Ectodermal cell (in vitro differentiated cells): ENCODE data around the gene ADAMTS3.
A peak's percentile ranks its signal among the peaks of the same experiment; 100 is the strongest.

ENCODE experiments used
- H3K27ac ChIP-seq: 2 replicates; pipeline ENCODE4 v1.7.0; 2013; ENCODE audit warnings: mild to moderate bottlenecking, low read depth, low read length; ENCODE audit not compliant: insufficient read depth, poor library complexity, severe bottlenecking
- H3K27me3 ChIP-seq: 2 replicates; pipeline ENCODE4 v1.7.0; 2013; ENCODE audit warnings: mild to moderate bottlenecking, low read length; ENCODE audit not compliant: insufficient read depth, control insufficient read depth, poor library complexity, severe bottlenecking
- H3K36me3 ChIP-seq: one replicate; pipeline ENCODE4 v1.7.0; 2013; ENCODE audit warnings: low read length; ENCODE audit not compliant: control insufficient read depth, insufficient read depth
- H3K4me1 ChIP-seq: one replicate; pipeline ENCODE4 v1.7.0; 2013; ENCODE audit warnings: low read length; ENCODE audit not compliant: control insufficient read depth, insufficient read depth
- H3K4me3 ChIP-seq: 2 replicates; pipeline ENCODE4 v1.7.0; 2013; ENCODE audit warnings: low read depth, low read length, control low read depth; ENCODE audit not compliant: insufficient read depth
- H3K9me3 ChIP-seq: 2 replicates; pipeline ENCODE4 v1.7.0; 2013; ENCODE audit warnings: mild to moderate bottlenecking, low read length, moderate library complexity; ENCODE audit not compliant: control insufficient read depth
- WGBS, 2 experiments: methylation state at CpG; one replicate each; pipeline ENCODE4 v1.1.7; 2013; ENCODE audit warnings: missing lambda C conversion rate in 2 of 2; 5-methylcytosine and 5-hydroxymethylcytosine counted together

ADAMTS3 gene

DNA sequence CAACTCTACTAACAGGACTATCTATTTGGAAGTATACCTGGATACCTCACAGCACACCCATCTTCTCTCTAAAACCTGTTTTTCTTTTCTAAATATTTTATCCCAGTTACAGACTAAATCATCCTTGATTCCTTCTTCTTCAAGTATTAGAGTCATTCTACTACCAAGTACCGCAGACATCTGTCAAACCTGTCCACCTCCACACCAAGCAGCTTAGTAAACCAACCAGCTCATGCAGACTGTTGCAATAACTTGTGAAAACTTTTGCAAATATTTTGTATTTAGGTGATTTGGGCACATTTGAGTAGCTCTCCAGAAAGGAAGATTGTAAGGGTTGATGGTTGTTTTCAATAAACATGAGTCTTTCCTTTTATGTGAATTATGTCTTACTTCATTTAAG lies 238.6 kb downstream of the ADAMTS3 start:
- Histone ChIP-seq H3K4me1 (no peaks in the 10 kb centered on the region), H3K27ac (no peak overlapping the region), H3K4me3 (no peak overlapping the region), H3K9me3 (no peaks in the 10 kb centered on the region), H3K27me3 (no peaks in the 10 kb centered on the region), H3K36me3 (no peaks in the 10 kb centered on the region)
- 91 to 100% methylated on average over 1 of the region's 1 CpG for WGBS, 2 experiments

DNA sequence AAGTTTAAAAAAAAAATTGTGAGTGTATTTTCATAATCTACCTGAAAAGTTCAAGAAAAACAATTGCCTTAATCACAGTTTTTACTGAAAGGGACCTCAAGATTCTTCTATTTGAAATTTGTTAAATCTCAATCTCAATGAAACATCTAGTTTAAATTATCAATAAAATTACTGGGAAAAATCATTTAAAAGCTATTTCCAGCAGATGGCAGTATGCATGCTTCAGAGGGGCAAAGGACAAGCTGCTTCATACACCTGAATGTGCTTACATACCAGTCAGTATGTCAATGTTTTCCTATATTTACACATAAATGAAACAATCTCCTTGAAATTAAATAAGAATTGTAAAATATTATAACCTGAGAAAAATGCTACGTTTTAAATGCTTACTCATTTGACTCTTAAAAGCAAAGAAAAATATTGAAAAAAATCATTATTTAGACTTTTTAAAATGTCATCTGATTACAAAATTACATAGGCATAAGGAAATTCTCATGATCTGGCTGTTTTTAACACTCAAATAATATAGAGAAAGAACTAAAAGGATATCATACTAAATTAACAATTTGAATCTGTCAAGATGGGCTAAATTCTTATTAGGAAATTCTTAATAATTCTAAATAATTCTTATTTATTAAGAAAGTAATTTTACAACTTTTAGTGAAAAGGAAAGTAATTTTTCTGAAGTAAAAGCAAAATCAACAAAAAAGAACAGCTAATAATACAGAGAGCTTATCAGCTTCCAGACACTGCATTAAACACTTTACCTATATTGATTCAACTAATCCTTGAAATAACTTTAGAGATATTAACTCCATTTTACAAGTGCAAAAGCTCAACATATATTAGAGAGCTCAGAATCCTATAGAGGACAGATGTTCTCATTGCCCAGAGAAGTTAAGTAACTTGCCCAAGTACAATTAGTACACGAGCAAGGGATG lies 242.1 kb downstream of the ADAMTS3 start:
- Histone ChIP-seq H3K27me3 (no peaks in the 10 kb centered on the region), H3K9me3 (no peaks in the 10 kb centered on the region), H3K4me3 (no peak overlapping the region), H3K36me3 (no peaks in the 10 kb centered on the region), H3K4me1 (no peaks in the 10 kb centered on the region), H3K27ac (no peak overlapping the region)
- WGBS, 2 experiments: 88 to 96% methylated on average over 1 of the region's 2 CpGs

DNA sequence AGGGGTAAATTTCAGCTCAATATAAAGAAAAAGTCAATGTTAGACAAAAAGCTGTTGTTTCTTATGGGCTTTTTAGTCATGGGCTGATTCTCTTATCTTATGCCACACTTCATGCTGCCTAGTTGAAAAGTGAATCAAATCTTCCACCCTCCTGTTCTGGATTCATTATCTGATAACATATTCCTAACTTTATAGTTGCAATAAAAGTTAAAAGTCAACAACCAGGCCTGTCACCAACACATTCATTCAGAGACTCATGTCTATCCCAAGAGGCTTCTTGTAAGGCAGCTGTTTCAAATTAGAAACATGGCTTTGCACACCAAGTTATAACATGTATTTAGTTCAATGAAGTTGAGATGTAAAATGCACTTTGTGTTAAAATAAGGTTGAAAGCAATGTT lies 243.8 kb downstream of the ADAMTS3 start:
- Histone ChIP-seq H3K4me3 (no peak overlapping the region), H3K36me3 (no peaks in the 10 kb centered on the region), H3K27me3 (no peaks in the 10 kb centered on the region), H3K9me3 (no peaks in the 10 kb centered on the region), H3K27ac (no peak overlapping the region), H3K4me1 (no peaks in the 10 kb centered on the region)

DNA sequence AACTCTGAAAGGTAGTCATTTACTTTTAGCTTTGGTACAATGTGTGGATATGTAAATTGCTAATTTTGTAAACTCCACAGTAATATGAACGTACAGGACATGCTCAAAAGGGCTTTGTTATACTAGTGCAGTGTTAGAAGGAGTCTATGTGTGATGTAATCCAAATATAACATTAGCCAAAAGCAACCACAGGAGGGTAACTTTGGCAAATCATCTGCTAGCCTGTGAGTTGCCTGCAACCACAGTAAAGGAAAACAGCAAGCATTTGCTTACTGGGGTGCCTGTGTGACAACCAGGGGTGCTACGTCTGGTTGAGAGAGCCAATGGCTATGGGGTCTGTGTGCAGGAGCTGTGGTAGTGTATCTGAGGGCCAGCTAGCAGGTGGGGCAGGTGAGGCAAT lies 245.8 kb downstream of the ADAMTS3 start:
- WGBS, 2 experiments: 93 to 94% methylated on average over 2 of the region's 2 CpGs
- no peaks in the 10 kb centered on the region for H3K27me3 ChIP-seq

DNA sequence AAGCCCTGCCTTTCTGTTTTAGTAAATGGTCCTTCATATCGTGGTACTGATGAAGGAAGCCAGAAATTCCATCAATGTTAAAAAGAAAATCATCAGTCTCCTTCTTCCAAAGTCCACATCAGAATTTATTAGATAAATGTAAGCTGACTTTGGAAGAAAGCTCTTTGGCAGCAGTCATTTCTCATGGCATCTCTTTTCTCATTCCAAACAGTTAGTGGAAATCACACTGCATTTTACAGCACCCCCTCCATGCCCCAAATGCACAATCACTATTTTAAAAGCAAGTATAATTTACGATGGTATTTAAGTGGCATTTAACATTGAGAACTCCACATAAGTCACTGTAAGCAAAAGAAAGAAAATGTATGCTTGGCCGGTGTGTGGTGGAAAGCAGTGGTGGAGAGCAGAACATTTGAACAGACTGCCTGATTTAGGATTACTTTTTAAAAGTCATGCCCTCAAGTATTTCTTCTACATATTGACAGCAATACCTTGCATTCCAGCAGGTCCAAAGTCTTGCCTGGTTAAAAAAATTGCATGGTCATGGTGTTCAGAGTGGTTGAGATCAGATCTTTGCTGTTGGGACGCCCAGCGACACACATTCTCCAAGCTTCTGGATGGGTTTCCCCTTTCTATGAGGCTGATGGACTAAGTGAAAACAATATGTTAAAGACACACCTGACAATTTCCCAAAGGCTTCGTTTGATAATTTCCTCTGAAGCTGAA lies 248.6 kb downstream of the ADAMTS3 start:
- no peaks in the 10 kb centered on the region for H3K36me3 ChIP-seq
- no peak overlapping the region for H3K27ac ChIP-seq
- no peaks in the 10 kb centered on the region for H3K27me3 ChIP-seq
- no peaks in the 10 kb centered on the region for H3K4me1 ChIP-seq
- H3K9me3 ChIP-seq: no peaks in the 10 kb centered on the region
- 89 to 93% methylated on average over 2 to 6 of the region's 6 CpGs for WGBS, 2 experiments
- no peak overlapping the region for H3K4me3 ChIP-seq

More for the DNA sequence above, 245.8 kb downstream of the ADAMTS3 start:
- Histone ChIP-seq H3K4me1 (no peaks in the 10 kb centered on the region), H3K36me3 (no peaks in the 10 kb centered on the region), H3K27ac (no peak overlapping the region), H3K9me3 (no peaks in the 10 kb centered on the region), H3K4me3 (no peak overlapping the region)

DNA sequence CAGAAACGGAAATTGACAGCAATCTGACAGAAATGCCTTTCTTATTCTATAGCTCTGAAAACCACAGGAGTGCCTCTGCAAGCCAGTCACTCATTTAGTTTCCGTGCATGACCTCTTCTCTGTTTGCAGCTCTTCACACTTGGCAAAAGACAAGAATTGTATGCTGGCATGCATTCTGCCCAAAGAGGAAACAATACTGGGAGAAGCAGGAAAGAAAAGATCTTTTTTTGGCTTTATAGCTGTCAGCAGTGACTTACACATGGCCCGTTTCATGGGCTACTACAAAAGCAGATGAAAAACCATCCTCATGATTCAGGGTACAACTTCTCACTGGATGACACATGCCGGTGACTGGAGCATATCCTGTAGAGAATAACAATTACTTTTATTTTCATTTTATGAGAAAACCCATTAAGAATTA lies 249.4 kb downstream of the ADAMTS3 start:
- H3K27ac ChIP-seq: peak overlapping the region; percentile 5
- H3K4me3 ChIP-seq: no peak overlapping the region
- no peaks in the 10 kb centered on the region for H3K36me3 ChIP-seq
- no peaks in the 10 kb centered on the region for H3K9me3 ChIP-seq
- 73 to 81% methylated on average over 4 of the region's 4 CpGs for WGBS, 2 experiments
- no peaks in the 10 kb centered on the region for H3K27me3 ChIP-seq
- H3K4me1 ChIP-seq: no peaks in the 10 kb centered on the region

DNA sequence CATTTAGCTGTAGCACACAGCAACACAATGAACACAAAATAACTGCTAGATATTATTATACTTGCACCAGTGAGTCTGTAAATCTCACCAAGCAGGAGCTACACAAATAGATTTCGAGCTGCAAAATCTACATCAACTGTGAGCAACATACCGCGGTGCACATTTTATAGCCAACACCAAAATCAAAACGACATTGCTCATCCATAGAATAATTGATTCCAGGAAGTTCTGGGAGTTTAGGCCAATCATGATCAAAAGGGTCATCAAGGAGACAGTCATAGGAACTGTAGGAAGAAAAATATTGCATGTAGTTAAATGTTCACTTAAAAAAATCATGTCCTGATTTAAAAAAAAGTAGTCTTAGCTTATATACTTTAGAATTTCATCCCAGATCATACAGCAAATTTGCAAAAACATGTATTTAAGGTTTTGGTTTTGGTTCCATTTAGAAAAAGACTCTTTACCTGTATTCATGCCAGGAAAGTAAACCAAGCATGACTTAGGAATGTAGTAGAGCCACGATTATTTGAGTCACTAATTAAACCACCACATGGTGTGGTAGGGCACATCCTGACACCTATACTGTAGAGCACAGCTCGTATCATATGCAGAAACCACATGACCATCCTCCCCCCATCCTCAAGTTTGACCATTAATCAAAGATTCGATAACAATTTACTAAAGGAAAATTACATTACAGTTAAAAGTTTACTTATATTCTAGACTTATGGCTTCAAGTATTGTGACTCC lies 250.4 kb downstream of the ADAMTS3 start:
- WGBS, 2 experiments: 92 to 96% methylated on average over 6 to 7 of the region's 7 CpGs

DNA sequence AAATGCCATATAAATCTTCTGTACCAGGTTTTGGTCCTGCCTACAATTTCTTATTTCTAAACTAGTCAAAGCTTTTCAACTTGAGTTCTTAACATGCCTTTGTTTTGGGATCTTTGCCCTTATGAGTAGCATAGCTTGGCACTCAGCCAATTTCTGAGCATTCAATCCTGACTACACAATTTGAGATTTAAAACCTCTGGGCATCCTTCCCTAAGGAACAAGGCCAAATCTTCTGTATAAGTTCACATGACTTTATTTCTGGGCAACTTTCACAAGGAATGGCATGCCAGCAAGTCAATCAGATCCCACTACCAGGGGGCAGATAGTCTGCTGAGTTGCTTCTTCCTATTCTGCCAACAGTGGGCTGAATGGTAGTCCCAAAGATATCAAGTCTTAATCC lies 254.2 kb downstream of the ADAMTS3 start:
- Histone ChIP-seq H3K27me3 (no peaks in the 10 kb centered on the region), H3K9me3 (no peaks in the 10 kb centered on the region), H3K4me1 (peaks cover 12% of the 10 kb centered on the region), H3K27ac (no peak overlapping the region), H3K4me3 (no peak overlapping the region), H3K36me3 (no peaks in the 10 kb centered on the region)

More for the DNA sequence above, 250.4 kb downstream of the ADAMTS3 start:
- H3K27ac ChIP-seq: no peak overlapping the region
- peaks cover under 1% of the 10 kb centered on the region for H3K4me1 ChIP-seq
- H3K27me3 ChIP-seq: no peaks in the 10 kb centered on the region
- no peaks in the 10 kb centered on the region for H3K9me3 ChIP-seq
- H3K36me3 ChIP-seq: no peaks in the 10 kb centered on the region
- no peak overlapping the region for H3K4me3 ChIP-seq

DNA sequence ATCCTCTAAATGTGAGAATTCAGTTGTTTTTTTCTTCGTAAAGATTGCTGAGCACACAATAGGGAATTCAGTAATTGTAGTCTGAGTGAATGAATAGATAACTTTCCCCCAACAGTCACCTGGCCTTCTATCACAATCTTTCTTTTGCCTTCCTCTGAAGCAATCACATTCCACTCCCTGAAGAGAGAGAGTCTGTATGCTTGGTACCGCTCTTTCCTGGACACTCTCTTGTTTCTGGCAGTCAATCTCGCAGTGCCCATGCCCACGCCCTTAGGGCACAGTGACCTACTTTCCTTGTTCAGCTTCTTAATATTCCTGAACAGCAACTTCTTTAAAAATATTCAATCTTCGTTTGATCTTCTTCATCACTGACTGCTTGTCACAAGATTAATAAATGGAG lies 255.9 kb downstream of the ADAMTS3 start:
- Histone ChIP-seq H3K4me1 (peaks cover 12% of the 10 kb centered on the region), H3K27ac (peak overlapping the region; percentile 80), H3K9me3 (no peaks in the 10 kb centered on the region), H3K36me3 (no peaks in the 10 kb centered on the region), H3K27me3 (no peaks in the 10 kb centered on the region), H3K4me3 (no peak overlapping the region)
- WGBS, 2 experiments: 92 to 95% methylated on average over 4 to 5 of the region's 5 CpGs
